ENCODE measurements around the gene CFAP298.

Gene CFAP298

GRCh38 chr21:32608851-32609250 lies 3.3 kb downstream of the CFAP298 start (continued):
- TF ChIP-seq ZNF354C (tag by site-specific recombination; IDR thresholded peaks at IDR 0.05; ENCODE audit: borderline replicate concordance, low read depth) (no peak), PBX3 (CRISPR knock-in tag; IDR thresholded peaks at IDR 0.05) (no peak), ZNF169 (tag by site-specific recombination; IDR thresholded peaks at IDR 0.05) (no peak), ZNF488 (tag by site-specific recombination; IDR thresholded peaks at IDR 0.05) (no peak), MYNN (tag by site-specific recombination; IDR thresholded peaks at IDR 0.05; ENCODE audit: borderline replicate concordance) (no peak), ZNF830 (tag by site-specific recombination; IDR thresholded peaks at IDR 0.05; ENCODE audit: low read depth) (no peak), ZFHX2 (tag by site-specific recombination; conservative IDR thresholded peaks at IDR 0.05) (no peak), ZNF501 (tag by site-specific recombination; IDR thresholded peaks at IDR 0.05) (no peak)

DNA sequence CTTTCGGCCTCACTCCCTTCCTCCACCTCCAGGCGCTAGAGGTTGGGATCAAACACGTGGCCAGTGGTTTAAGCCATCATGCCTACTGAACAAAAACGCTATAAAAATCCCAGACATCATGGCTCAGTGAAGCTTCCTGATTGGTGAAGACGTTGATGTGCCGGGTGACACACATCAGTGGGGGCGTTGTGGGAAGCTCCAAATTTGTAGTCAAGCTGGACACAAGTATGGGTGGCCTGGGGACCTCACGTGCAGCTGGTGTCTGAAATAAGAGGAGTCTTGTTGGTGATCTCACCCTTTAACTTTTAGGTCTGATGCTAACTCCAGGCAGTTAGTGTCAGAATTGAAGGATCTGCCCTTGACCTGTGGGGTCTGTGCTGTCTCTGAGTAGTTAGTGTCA lies 6.7 kb downstream of the CFAP298 start:
- no peak overlapping the region for H3K4me3 ChIP-seq (ENCODE audit: low read depth, low read length)
- no peak overlapping the region for H3K27ac ChIP-seq (ENCODE audit: extremely low read depth, low read depth, low read length)
- H3K9me3 ChIP-seq (ENCODE audit: control insufficient read depth, insufficient read depth, low read depth, low read length) = no peaks in the 10 kb centered on the region
- TF ChIP-seq ZSCAN16 (tag by site-specific recombination; IDR thresholded peaks at IDR 0.05) = no peak
- no peak for TF ChIP-seq ZNF580 (tag by site-specific recombination; IDR thresholded peaks at IDR 0.05)
- no peak for TF ChIP-seq ZNF146 (tag by site-specific recombination; IDR thresholded peaks at IDR 0.05)
- no peak for TF ChIP-seq ZIC2 (tag by site-specific recombination; IDR thresholded peaks at IDR 0.05)
- no peak for TF ChIP-seq ZBTB7A (tag by site-specific recombination; IDR thresholded peaks at IDR 0.05; ENCODE audit: low read depth)
- CTCF ChIA-PET = interaction anchor here (0.6 to 3.2 kb wide), 4 partner anchors 18 to 209 kb away, joined by 3 to 21 read pairs (median 5); no protein-coding TSS in a partner anchor
- POLR2A ChIA-PET = no interaction called here
- H3K36me3 ChIP-seq (ENCODE audit: control insufficient read depth in 2 of 2, insufficient read depth in 1 of 2, low read length in 2 of 2) = peaks cover 54 to 87% of the 10 kb centered on the region in 2 experiments
- H3K4me1 ChIP-seq (ENCODE audit: control insufficient read depth, insufficient read depth, low read length) = no peaks in the 10 kb centered on the region

GRCh38 chr21:32604464-32604863 lies 7.7 kb downstream of the CFAP298 start:
- H3K27ac ChIP-seq (ENCODE audit: extremely low read depth, low read depth, low read length) = no peak overlapping the region
- H3K4me3 ChIP-seq (ENCODE audit: low read depth, low read length) = no peak overlapping the region
- H3K9me3 ChIP-seq (ENCODE audit: control insufficient read depth, insufficient read depth, low read depth, low read length) = no peaks in the 10 kb centered on the region
- ChIA-PET CTCF (interaction anchor here (3.2 kb wide), 1 partner anchor 34 kb away, joined by 21 read pairs; no protein-coding TSS in a partner anchor), POLR2A (no interaction called here)
- peaks cover 52 to 89% of the 10 kb centered on the region in 2 experiments for H3K36me3 ChIP-seq (ENCODE audit: control insufficient read depth in 2 of 2, insufficient read depth in 1 of 2, low read length in 2 of 2)
- no peaks in the 10 kb centered on the region for H3K4me1 ChIP-seq (ENCODE audit: control insufficient read depth, insufficient read depth, low read length)
- TF ChIP-seq ZNF585B (tag by site-specific recombination; IDR thresholded peaks at IDR 0.05) (no peak), ZBTB1 (tag by site-specific recombination; IDR thresholded peaks at IDR 0.05) (no peak), ZBTB7A (tag by site-specific recombination; IDR thresholded peaks at IDR 0.05; ENCODE audit: low read depth) (no peak), ZNF426 (tag by site-specific recombination; IDR thresholded peaks at IDR 0.05) (no peak), ZNF670 (tag by site-specific recombination; IDR thresholded peaks at IDR 0.05; ENCODE audit: low read depth) (no peak), EGR2 (tag by site-specific recombination; IDR thresholded peaks at IDR 0.05; ENCODE audit: low read depth) (no peak), ZNF112 (tag by site-specific recombination; IDR thresholded peaks at IDR 0.05) (no peak), ZNF549 (tag by site-specific recombination; IDR thresholded peaks at IDR 0.05) (no peak), PRDM10 (tag by site-specific recombination; IDR thresholded peaks at IDR 0.05) (no peak), OVOL3 (tag by site-specific recombination; IDR thresholded peaks at IDR 0.05) (no peak), ZNF155 (tag by site-specific recombination; IDR thresholded peaks at IDR 0.05) (no peak), GLIS1 (tag by site-specific recombination; IDR thresholded peaks at IDR 0.05) (no peak), ZNF350 (tag by site-specific recombination; IDR thresholded peaks at IDR 0.05) (no peak), ZNF423 (tag by site-specific recombination; IDR thresholded peaks at IDR 0.05) (no peak)
- TF ChIP-seq, protein P1, sequence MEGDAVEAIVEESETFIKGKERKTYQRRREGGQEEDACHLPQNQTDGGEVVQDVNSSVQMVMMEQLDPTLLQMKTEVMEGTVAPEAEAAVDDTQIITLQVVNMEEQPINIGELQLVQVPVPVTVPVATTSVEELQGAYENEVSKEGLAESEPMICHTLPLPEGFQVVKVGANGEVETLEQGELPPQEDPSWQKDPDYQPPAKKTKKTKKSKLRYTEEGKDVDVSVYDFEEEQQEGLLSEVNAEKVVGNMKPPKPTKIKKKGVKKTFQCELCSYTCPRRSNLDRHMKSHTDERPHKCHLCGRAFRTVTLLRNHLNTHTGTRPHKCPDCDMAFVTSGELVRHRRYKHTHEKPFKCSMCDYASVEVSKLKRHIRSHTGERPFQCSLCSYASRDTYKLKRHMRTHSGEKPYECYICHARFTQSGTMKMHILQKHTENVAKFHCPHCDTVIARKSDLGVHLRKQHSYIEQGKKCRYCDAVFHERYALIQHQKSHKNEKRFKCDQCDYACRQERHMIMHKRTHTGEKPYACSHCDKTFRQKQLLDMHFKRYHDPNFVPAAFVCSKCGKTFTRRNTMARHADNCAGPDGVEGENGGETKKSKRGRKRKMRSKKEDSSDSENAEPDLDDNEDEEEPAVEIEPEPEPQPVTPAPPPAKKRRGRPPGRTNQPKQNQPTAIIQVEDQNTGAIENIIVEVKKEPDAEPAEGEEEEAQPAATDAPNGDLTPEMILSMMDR (tag by site-specific recombination; IDR thresholded peaks at IDR 0.05) = no peak
